ENCODE measurements around the gene SLCO2B1.

SLCO2B1 gene

GRCh38 chr11:75219869-75220268, 69.0 kb downstream of the SLCO2B1 start:
- no peak for DNase-seq (ENCODE audit: low read depth in 2 of 2)

- DNase-seq (ENCODE audit: low read depth in 2 of 2): no peak
These were observed 73.2 kb downstream of the SLCO2B1 start for GRCh38 chr11:75223954-75224643.

- no peak for DNase-seq (ENCODE audit: low read depth in 2 of 2)
These were observed 74.9 kb downstream of the SLCO2B1 start for GRCh38 chr11:75225794-75226193.

GRCh38 chr11:75229466-75229865, 78.6 kb downstream of the SLCO2B1 start:
- no peak for DNase-seq (ENCODE audit: low read depth in 2 of 2)

GRCh38 chr11:75230621-75231020, 79.7 kb downstream of the SLCO2B1 start:
- no peak for DNase-seq (ENCODE audit: low read depth in 2 of 2)

GRCh38 chr11:75233754-75234172, 82.9 kb downstream of the SLCO2B1 start:
- DNase-seq (ENCODE audit: low read depth in 2 of 2): no peak

GRCh38 chr11:75236062-75236461, 85.2 kb downstream of the SLCO2B1 start:
- no peak for DNase-seq (ENCODE audit: low read depth in 2 of 2)

- no peak for DNase-seq (ENCODE audit: low read depth in 2 of 2)
These were observed 86.1 kb downstream of the SLCO2B1 start for GRCh38 chr11:75237050-75237449.

GRCh38 chr11:75238595-75239440, 87.9 kb downstream of the SLCO2B1 start:
- no peak for DNase-seq (ENCODE audit: low read depth in 2 of 2)

GRCh38 chr11:75239531-75240290, 88.8 kb downstream of the SLCO2B1 start:
- no peak for DNase-seq (ENCODE audit: low read depth in 2 of 2)

- DNase-seq (ENCODE audit: low read depth in 2 of 2): no peak
These were observed 89.6 kb downstream of the SLCO2B1 start, which contains the start of gene TPBGL for GRCh38 chr11:75240311-75241035. TPBGL (plus strand) TSS chr11:75240774; CDS start chr11:75241050, 276 bp downstream.

- peak; percentile 74 to 79 for DNase-seq (ENCODE audit: low read depth in 2 of 2)
These were observed 90.4 kb downstream of the SLCO2B1 start for GRCh38 chr11:75241036-75241905.

- no peak for DNase-seq (ENCODE audit: low read depth in 2 of 2)
These were observed 91.2 kb downstream of the SLCO2B1 start for GRCh38 chr11:75241906-75242644.

GRCh38 chr11:75242722-75243600, 92.1 kb downstream of the SLCO2B1 start:
- no peak for DNase-seq (ENCODE audit: low read depth in 2 of 2)

- no peak for DNase-seq (ENCODE audit: low read depth in 2 of 2)
These were observed 93.3 kb downstream of the SLCO2B1 start for GRCh38 chr11:75244052-75244814.

GRCh38 chr11:75245356-75246005, 94.6 kb downstream of the SLCO2B1 start:
- no peak for DNase-seq (ENCODE audit: low read depth in 2 of 2)

GRCh38 chr11:75246006-75246670, 95.2 kb downstream of the SLCO2B1 start:
- DNase-seq (ENCODE audit: low read depth in 2 of 2): no peak

Measured in activated CD4-positive, alpha-beta T cell treated with anti-CD3 and anti-CD28 coated beads for 24 hours (primary cell).